Endothelial cell of umbilical vein (primary cell): ENCODE results near the gene BUB1B. TPM values are rescaled to one million over a fixed set of nuclear protein-coding genes. Genes with fewer than 3 reads are reported as not detected.

Source experiments
- BruUV-seq: library from RNA; stranded (reverse); fragments of 400-500 nt; replicated peaks from 2 replicates; lab custom pipeline; 2021; lab: Mats Ljungman, UMichigan
- CTCF ChIA-PET: fragments of 300-600, 350-600 bp; sonication (Branson Sonifier 250); formaldehyde crosslinking; loops from one replicate; lab custom pipeline; 2021; ENCODE audit warnings: antibody characterized with exemption, inconsistent platforms; lab: Charles Lee
- POLR2A ChIA-PET: fragments of 300-600, 350-600 bp; sonication (Branson Sonifier 250); formaldehyde crosslinking; loops from one replicate; lab custom pipeline; 2021; ENCODE audit warnings: antibody characterized with exemption, inconsistent platforms; lab: Charles Lee
- DNase-seq: peaks from one replicate; pipeline ENCODE4 v3.0.0-alpha.2; 2011; ENCODE audit warnings: low read depth, low spot score
- FAIRE-seq: peaks from 2 replicates; lab custom pipeline; 2011; peaks lifted over from hg19 to GRCh38; lab: Jason Lieb, UNC
- H2AFZ ChIP-seq: 2 replicates; pipeline ENCODE4 v1.6.0; 2012; ENCODE audit warnings: low read depth, low read length, control low read depth, inconsistent platforms
- H3K27ac ChIP-seq: 2 replicates; pipeline ENCODE4 v1.5.1; 2011; ENCODE audit warnings: low read depth, mild to moderate bottlenecking, control low read depth, low read length, moderate library complexity; ENCODE audit not compliant: insufficient read depth
- H3K27me3 ChIP-seq, 2 experiments: 2 replicates each; pipeline versions ENCODE4 v1.6.0 to v1.6.1; 2011; ENCODE audit warnings: low read length in 2 of 2, mixed read lengths in 1 of 2; ENCODE audit not compliant: control insufficient read depth in 2 of 2, insufficient read depth in 2 of 2
- H3K36me3 ChIP-seq, 2 experiments: 2 replicates in 1 of 2; 3 replicates in 1 of 2; pipeline ENCODE4 v1.5.1; 2011; ENCODE audit warnings: low read length in 2 of 2, mild to moderate bottlenecking in 1 of 2, moderate library complexity in 1 of 2; ENCODE audit not compliant: control insufficient read depth in 2 of 2, insufficient read depth in 2 of 2; ENCODE audit errors: extremely low read depth in 1 of 2
- H3K4me1 ChIP-seq: 3 replicates; pipeline ENCODE4 v1.5.1; 2011; ENCODE audit warnings: mild to moderate bottlenecking, low read length; ENCODE audit not compliant: control insufficient read depth, insufficient read depth; ENCODE audit errors: extremely low read depth
- H3K4me2 ChIP-seq: 2 replicates; pipeline ENCODE4 v1.6.1; 2011; ENCODE audit warnings: low read length, control low read depth, mixed read lengths; ENCODE audit not compliant: insufficient read depth
- H3K4me3 ChIP-seq, 3 experiments: fragments of 200-600 bp in 1 of 3; sonication (generic), shearing (Covaris generic) in 1 of 3; replicated peaks in 1 of 3; 2 replicates each; pipeline ENCODE4 v1.5.1; 2011 to 2016; ENCODE audit warnings: control low read depth in 3 of 3, low read length in 3 of 3, mild to moderate bottlenecking in 2 of 3, inconsistent platforms in 1 of 3, low read depth in 1 of 3, moderate library complexity in 1 of 3; ENCODE audit not compliant: insufficient read depth in 1 of 3
- H3K79me2 ChIP-seq: 2 replicates; pipeline ENCODE4 v1.6.0; 2012; ENCODE audit warnings: low read length, inconsistent platforms; ENCODE audit not compliant: control insufficient read depth, insufficient read depth
- H3K9ac ChIP-seq: replicated peaks from 2 replicates; pipeline ENCODE3; 2011; ENCODE audit warnings: low read length, control low read depth; ENCODE audit not compliant: insufficient read depth; ENCODE audit errors: extremely low read depth
- H3K9me1 ChIP-seq: replicated peaks from 3 replicates; pipeline ENCODE4 v1.6.0; 2011; ENCODE audit warnings: mild to moderate bottlenecking, low read length; ENCODE audit not compliant: control insufficient read depth, insufficient read depth; ENCODE audit errors: extremely low read depth
- H3K9me3 ChIP-seq: replicated peaks from 2 replicates; pipeline ENCODE4 v1.5.1; 2012; ENCODE audit warnings: low read length, inconsistent platforms; ENCODE audit not compliant: control insufficient read depth, insufficient read depth
- H4K20me1 ChIP-seq: replicated peaks from 2 replicates; pipeline ENCODE3; 2011; ENCODE audit warnings: mild to moderate bottlenecking, low read length; ENCODE audit not compliant: control insufficient read depth, insufficient read depth; ENCODE audit errors: extremely low read depth
- EZH2 ChIP-seq: IDR thresholded peaks from 2 replicates; pipeline ENCODE4 v1.6.1; 2012; ENCODE audit warnings: borderline replicate concordance, low read depth, mild to moderate bottlenecking, moderate library complexity, low read length, inconsistent platforms; ENCODE audit not compliant: severe bottlenecking
- FOS ChIP-seq: IDR thresholded peaks from 2 replicates; pipeline ENCODE4 v1.6.1; 2011; ENCODE audit warnings: mild to moderate bottlenecking, low read length, moderate library complexity, borderline replicate concordance; ENCODE audit not compliant: insufficient read depth
- GATA2 ChIP-seq: IDR thresholded peaks from 2 replicates; pipeline ENCODE4 v1.7.0; 2011; ENCODE audit warnings: low read depth, mild to moderate bottlenecking, moderate library complexity, mixed read lengths, low read length; ENCODE audit not compliant: insufficient read length, insufficient read depth
- JUN ChIP-seq: IDR thresholded peaks from 2 replicates; pipeline ENCODE4 v1.6.1; 2011; ENCODE audit warnings: borderline replicate concordance, low read depth; ENCODE audit not compliant: insufficient read length, insufficient read depth
- MAX ChIP-seq: IDR thresholded peaks from 2 replicates; pipeline ENCODE4 v1.6.1; 2011; ENCODE audit not compliant: insufficient read depth, insufficient read length
- MYC ChIP-seq: IDR thresholded peaks from one replicate; pipeline ENCODE4 v1.6.1; 2011; ENCODE audit warnings: mild to moderate bottlenecking, low read depth, low read length
- POLR2A ChIP-seq: IDR thresholded peaks from 2 replicates; pipeline ENCODE4 v1.6.1; 2012; ENCODE audit warnings: low read depth, mild to moderate bottlenecking, control low read depth, low read length
- POLR2AphosphoS5 ChIP-seq: IDR thresholded peaks from 2 replicates; pipeline ENCODE4 v1.6.1; 2012; ENCODE audit warnings: low read depth, mild to moderate bottlenecking, control low read depth, low read length, moderate library complexity; ENCODE audit not compliant: insufficient read depth
- dilution Hi-C: fragments of 300-500 bp; cut with MboI; formaldehyde crosslinking; loops from one replicate; pipeline ENCODE4 v1.15.0; 2019; ENCODE audit warnings: low sequenced_read_pairs; ENCODE audit not compliant: extremely low pct_ligation_motif_present
- intact Hi-C: fragments of 100-400 bp; cut with micrococcal nuclease; formaldehyde crosslinking; loops from one replicate; pipeline ENCODE4 v1.10.0; 2022
- polyA plus RNA-seq, 4 experiments: library from polyadenylated mRNA; depleted of rRNA in 3 of 4; stranded (reverse) in 3 of 4; unstranded in 1 of 4; fragments of >200 nt; gene quantifications; 2 replicates each; pipeline versions ENCODE4 v1.2.1 to v1.2.3, GENCODE V29; 2011 to 2012; ENCODE audit warnings: missing spikeins in 1 of 4
- total RNA-seq: library from RNA; stranded (reverse); gene quantifications from 2 replicates; pipeline ENCODE4 v1.2.3, GENCODE V29; 2021
- TF ChIP-seq, protein P1 (sequence below), 2 donors: IDR thresholded peaks; 1 replicate in 1 of 2; 2 replicates in 1 of 2; pipeline ENCODE4 v1.5.1; 2011; ENCODE audit warnings: low read length in 2 of 2, mild to moderate bottlenecking in 2 of 2, moderate library complexity in 2 of 2, control low read depth in 1 of 2, inconsistent platforms in 1 of 2, low read depth in 1 of 2; ENCODE audit not compliant: insufficient read depth in 1 of 2; ENCODE audit errors: extremely low read depth in 1 of 2

The BUB1B gene
- total and polyA plus RNA-seq, 2 donors (not counting 3 experiments of a cell fraction or from before 2014, with no cell fraction given): 12.2 to 69.8 TPM

DNA sequence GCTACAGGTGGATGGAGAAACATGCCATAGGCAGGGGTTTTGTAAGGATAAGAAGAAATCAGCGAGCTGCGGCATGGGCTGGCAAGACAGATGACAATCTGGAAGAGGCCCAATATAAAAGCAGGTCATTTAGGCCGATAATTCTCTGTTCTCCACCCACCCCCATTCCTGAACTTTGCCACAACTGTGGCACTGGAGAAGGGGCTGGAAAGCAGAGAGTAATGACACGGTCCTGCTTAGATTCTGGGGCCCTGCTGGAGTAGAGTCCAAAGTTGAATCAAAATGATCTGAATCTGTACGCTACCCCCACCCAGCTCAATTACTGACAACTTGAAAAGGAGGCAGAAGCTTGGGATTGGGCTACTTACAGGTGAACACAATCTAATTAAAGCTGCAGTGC lies 18.4 kb upstream of the BUB1B start:
- Histone ChIP-seq H4K20me1 (no peaks in the 10 kb centered on the region), H3K4me1 (no peaks in the 10 kb centered on the region), H3K27me3 (peaks cover 5 to 7% of the 10 kb centered on the region in 2 experiments), H2AFZ (no peak overlapping the region), H3K9ac (no peak overlapping the region), H3K4me2 (no peak overlapping the region), H3K36me3 (no peaks in the 10 kb centered on the region), H3K4me3 (no peak overlapping the region), H3K9me3 (no peaks in the 10 kb centered on the region), H3K27ac (no peak overlapping the region), H3K9me1 (no peaks in the 10 kb centered on the region), H3K79me2 (no peaks in the 10 kb centered on the region)
- ChIA-PET CTCF (interaction anchor here (1.8 kb wide), 1 partner anchor 14 kb away, joined by 3 read pairs; no protein-coding TSS in a partner anchor), POLR2A (no interaction called here)
- TF ChIP-seq EZH2 (no peak), POLR2A (no peak), MAX (no peak), GATA2 (no peak), MYC (no peak), FOS (no peak), JUN (no peak), POLR2AphosphoS5 (no peak)
- TF ChIP-seq, protein P1, sequence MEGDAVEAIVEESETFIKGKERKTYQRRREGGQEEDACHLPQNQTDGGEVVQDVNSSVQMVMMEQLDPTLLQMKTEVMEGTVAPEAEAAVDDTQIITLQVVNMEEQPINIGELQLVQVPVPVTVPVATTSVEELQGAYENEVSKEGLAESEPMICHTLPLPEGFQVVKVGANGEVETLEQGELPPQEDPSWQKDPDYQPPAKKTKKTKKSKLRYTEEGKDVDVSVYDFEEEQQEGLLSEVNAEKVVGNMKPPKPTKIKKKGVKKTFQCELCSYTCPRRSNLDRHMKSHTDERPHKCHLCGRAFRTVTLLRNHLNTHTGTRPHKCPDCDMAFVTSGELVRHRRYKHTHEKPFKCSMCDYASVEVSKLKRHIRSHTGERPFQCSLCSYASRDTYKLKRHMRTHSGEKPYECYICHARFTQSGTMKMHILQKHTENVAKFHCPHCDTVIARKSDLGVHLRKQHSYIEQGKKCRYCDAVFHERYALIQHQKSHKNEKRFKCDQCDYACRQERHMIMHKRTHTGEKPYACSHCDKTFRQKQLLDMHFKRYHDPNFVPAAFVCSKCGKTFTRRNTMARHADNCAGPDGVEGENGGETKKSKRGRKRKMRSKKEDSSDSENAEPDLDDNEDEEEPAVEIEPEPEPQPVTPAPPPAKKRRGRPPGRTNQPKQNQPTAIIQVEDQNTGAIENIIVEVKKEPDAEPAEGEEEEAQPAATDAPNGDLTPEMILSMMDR (IDR thresholded peaks at IDR 0.05; ENCODE audit: extremely low read depth in 1 of 2, insufficient read depth in 1 of 2, low read depth in 1 of 2, low read length in 2 of 2): no peak
- no peak for DNase-seq
- BruUV-seq: no TSS peak
- no peak for FAIRE-seq
- intact Hi-C loops (no loop called here), dilution Hi-C loops (no loop called here)
